Urothelium cell line (cell line): ENCODE results near the gene PPP1R3E.

Source experiments
- DNase-seq: peaks from one replicate; pipeline ENCODE4 v3.0.0; 2011; ENCODE audit warnings: low spot score, mixed read lengths
- FAIRE-seq: peaks from 2 replicates; lab custom pipeline; 2011; peaks lifted over from hg19 to GRCh38; lab: Jason Lieb, UNC

Gene PPP1R3E

GRCh38 chr14:23252420-23253333, 50.0 kb downstream of the PPP1R3E start:
- FAIRE-seq: no peak
- DNase-seq: no peak

GRCh38 chr14:23252006-23252405, 50.7 kb downstream of the PPP1R3E start:
- FAIRE-seq (no peak), DNase-seq (no peak)

GRCh38 chr14:23249824-23250223, 52.8 kb downstream of the PPP1R3E start:
- FAIRE-seq: no peak
- DNase-seq: no peak

- DNase-seq: no peak
These were observed 54.1 kb downstream of the PPP1R3E start for GRCh38 chr14:23248601-23249000.

More at GRCh38 chr14:23248601-23249000, 54.1 kb downstream of the PPP1R3E start:
- FAIRE-seq: no peak
